ENCODE data around the gene INKA2.

INKA2 gene

GRCh38 chr1:111778541-111779051 lies 39.4 kb upstream of the INKA2 start:
- TF ChIP-seq ESRRG (CRISPR knock-in tag; IDR thresholded peaks at IDR 0.05) = no peak
- no peak for TF ChIP-seq PATZ1 (CRISPR knock-in tag; IDR thresholded peaks at IDR 0.05; ENCODE audit: borderline replicate concordance)
- no peak for TF ChIP-seq ARNTL (CRISPR knock-in tag; IDR thresholded peaks at IDR 0.05; ENCODE audit: borderline replicate concordance, low read depth)
- no peak for TF ChIP-seq ZC3H10 (CRISPR knock-in tag; IDR thresholded peaks at IDR 0.05)
- no peak for TF ChIP-seq CREB5 (CRISPR knock-in tag; IDR thresholded peaks at IDR 0.05; ENCODE audit: low read depth)
- no peak for TF ChIP-seq CSRNP3 (CRISPR knock-in tag; IDR thresholded peaks at IDR 0.05)
- no peak for TF ChIP-seq GLIS3 (CRISPR knock-in tag; IDR thresholded peaks at IDR 0.05)
- TF ChIP-seq BACH2 (CRISPR knock-in tag; IDR thresholded peaks at IDR 0.05; ENCODE audit: borderline replicate concordance) = no peak
- no peak for TF ChIP-seq ZNF565 (CRISPR knock-in tag; conservative IDR thresholded peaks at IDR 0.05; ENCODE audit: low read depth)
- TF ChIP-seq TCF4 (CRISPR knock-in tag; IDR thresholded peaks at IDR 0.05; ENCODE audit: borderline replicate concordance) = no peak
- TF ChIP-seq TOX (CRISPR knock-in tag; IDR thresholded peaks at IDR 0.05; ENCODE audit: borderline replicate concordance) = no peak
- TF ChIP-seq POU6F1 (CRISPR knock-in tag; IDR thresholded peaks at IDR 0.05; ENCODE audit: borderline replicate concordance, low read depth) = no peak
- TF ChIP-seq PPARA (CRISPR knock-in tag; IDR thresholded peaks at IDR 0.05; ENCODE audit: borderline replicate concordance) = no peak
- TF ChIP-seq OSR1 (CRISPR knock-in tag; IDR thresholded peaks at IDR 0.05) = no peak
- TF ChIP-seq ZFP3 (CRISPR knock-in tag; IDR thresholded peaks at IDR 0.05) = no peak
- no peak for TF ChIP-seq ZFP30 (CRISPR knock-in tag; IDR thresholded peaks at IDR 0.05)
- no peak for TF ChIP-seq ZNF8 (CRISPR knock-in tag; IDR thresholded peaks at IDR 0.05)
- no peak for TF ChIP-seq ZNF70 (CRISPR knock-in tag; IDR thresholded peaks at IDR 0.05)
- ATAC-seq = peak; percentile 26; the same call in 1 of the 3 replicates

- ATAC-seq = no peak; the same call in 2 of the 3 replicates
- TF ChIP-seq SNAI2 (CRISPR knock-in tag; IDR thresholded peaks at IDR 0.05) (no peak), ZNF70 (CRISPR knock-in tag; IDR thresholded peaks at IDR 0.05) (no peak), CSDC2 (CRISPR knock-in tag; IDR thresholded peaks at IDR 0.05) (no peak), OSR1 (CRISPR knock-in tag; IDR thresholded peaks at IDR 0.05) (no peak), ZNF8 (CRISPR knock-in tag; IDR thresholded peaks at IDR 0.05) (no peak), ARNTL (CRISPR knock-in tag; IDR thresholded peaks at IDR 0.05; ENCODE audit: borderline replicate concordance, low read depth) (no peak), ESRRG (CRISPR knock-in tag; IDR thresholded peaks at IDR 0.05) (no peak), GLIS3 (CRISPR knock-in tag; IDR thresholded peaks at IDR 0.05) (no peak), TCF4 (CRISPR knock-in tag; IDR thresholded peaks at IDR 0.05; ENCODE audit: borderline replicate concordance) (no peak), TSHZ2 (CRISPR knock-in tag; IDR thresholded peaks at IDR 0.05) (no peak), ZNF565 (CRISPR knock-in tag; conservative IDR thresholded peaks at IDR 0.05; ENCODE audit: low read depth) (no peak), BACH2 (CRISPR knock-in tag; IDR thresholded peaks at IDR 0.05; ENCODE audit: borderline replicate concordance) (no peak), RARB (CRISPR knock-in tag; IDR thresholded peaks at IDR 0.05) (no peak), PATZ1 (CRISPR knock-in tag; IDR thresholded peaks at IDR 0.05; ENCODE audit: borderline replicate concordance) (no peak), PPARA (CRISPR knock-in tag; IDR thresholded peaks at IDR 0.05; ENCODE audit: borderline replicate concordance) (no peak)
Observed at GRCh38 chr1:111778066-111778465, 38.9 kb upstream of the INKA2 start.
